ENCODE data around the gene C1GALT1.

GRCh38 chr7:7216279-7216678 lies 33.9 kb downstream of the C1GALT1 start:
- TF ChIP-seq POLR2A (IDR thresholded peaks at IDR 0.05) (no peak), CTCF (IDR thresholded peaks at IDR 0.05) (no peak), POLR2AphosphoS5 (IDR thresholded peaks at IDR 0.05) (no peak)
